Limb (tissue), 2 donors: ENCODE measurements around the gene MBNL1.
A peak's percentile ranks its signal among the peaks of the same experiment; 100 is the strongest.

Source experiments
- DNase-seq, 2 donors: peaks; one replicate each; pipeline ENCODE4 v3.0.0-alpha.2; 2016; ENCODE audit errors: extremely low spot score in 2 of 2

The MBNL1 gene

DNA sequence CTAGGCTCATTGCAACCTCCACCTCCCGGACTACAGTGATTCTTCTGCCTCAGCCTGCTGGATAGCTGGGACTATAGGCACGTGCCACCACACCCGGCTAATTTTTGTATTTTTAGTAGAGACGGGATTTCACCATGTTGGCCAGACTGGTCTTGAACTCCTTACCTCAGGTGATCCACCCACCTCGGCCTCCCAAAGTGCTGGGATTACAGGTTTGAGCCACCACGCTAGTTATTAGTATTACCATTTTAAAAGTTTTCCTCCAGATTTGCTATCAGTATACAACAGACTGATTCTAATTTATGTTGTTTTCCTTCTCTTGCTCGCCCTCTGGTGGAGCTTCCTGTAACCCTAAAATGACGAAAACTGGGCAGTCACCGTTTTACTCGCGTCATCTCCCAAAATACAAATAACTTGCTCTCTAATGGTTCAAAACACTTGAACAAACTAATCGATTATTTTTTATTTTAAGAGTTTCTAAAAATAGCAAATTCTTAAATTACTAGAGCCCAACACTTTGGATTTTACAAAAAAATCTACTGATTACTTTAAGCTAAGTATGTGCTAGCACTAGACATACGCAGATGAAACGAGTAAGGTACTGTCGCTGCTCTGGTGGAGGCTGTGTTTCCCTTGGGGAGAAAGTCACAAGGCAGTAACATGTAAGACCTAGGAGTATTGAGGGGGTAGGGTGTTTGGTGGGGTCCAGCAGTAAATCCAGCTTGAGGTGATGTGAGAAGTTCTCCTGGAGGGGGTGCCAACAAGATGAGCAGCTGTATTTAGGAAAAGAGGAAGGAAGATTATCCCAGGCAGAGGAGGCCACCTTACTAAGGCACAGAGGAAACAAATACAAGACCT is 203.3 kb downstream of the MBNL1 start:
- peak; percentile 49 to 51 for DNase-seq

DNA sequence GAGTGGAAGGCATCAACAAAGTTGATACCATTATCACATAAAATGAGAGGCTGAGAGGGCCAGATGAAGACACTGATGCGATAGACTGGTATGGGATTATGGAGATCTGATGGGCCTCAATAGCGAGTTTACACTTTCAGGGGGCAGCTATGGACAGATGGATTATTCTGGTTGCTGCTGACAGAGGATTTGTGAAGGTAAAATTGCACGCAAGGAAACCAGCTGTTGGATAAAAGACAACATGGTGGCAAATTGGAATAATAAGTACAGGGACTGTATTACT is 203.9 kb downstream of the MBNL1 start:
- no peak for DNase-seq

DNA sequence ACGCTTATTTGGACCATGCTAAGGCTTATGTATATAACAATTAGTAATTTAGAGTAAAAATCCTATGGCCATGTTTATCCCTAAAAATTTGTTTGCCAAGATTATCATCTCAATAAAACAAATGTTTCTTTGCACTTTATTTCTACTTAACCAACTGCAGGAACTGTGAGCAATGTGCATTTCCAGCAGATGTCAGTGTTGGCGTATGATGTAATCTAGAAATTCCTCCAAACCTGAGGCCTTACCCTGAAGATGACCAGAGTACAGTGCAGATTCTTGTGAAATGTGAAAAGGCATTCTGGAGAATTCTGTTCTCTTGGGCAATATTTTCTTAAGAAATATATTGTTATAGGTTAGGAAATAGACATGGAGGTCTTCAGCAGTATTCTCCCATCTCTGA is 205.9 kb downstream of the MBNL1 start:
- no peak for DNase-seq

DNA sequence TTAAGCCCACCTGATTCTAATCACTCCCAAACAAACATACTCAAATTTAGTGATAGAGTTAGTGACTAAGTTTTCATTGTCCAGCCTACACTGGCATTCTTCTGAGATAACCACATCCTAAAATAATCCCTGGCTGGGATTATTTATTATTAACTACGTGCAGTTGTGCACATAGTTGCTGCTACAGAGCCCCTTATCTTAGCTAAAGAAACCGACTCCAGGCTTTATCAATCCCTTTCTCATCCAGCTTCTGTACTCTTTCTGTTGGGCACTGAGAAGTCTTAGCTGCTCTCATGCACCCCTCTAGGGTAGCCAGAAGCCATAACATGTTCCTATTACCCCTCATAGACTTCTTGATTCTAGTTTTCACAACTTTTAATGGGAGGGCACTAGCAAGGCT is 208.7 kb downstream of the MBNL1 start:
- no peak for DNase-seq

DNA sequence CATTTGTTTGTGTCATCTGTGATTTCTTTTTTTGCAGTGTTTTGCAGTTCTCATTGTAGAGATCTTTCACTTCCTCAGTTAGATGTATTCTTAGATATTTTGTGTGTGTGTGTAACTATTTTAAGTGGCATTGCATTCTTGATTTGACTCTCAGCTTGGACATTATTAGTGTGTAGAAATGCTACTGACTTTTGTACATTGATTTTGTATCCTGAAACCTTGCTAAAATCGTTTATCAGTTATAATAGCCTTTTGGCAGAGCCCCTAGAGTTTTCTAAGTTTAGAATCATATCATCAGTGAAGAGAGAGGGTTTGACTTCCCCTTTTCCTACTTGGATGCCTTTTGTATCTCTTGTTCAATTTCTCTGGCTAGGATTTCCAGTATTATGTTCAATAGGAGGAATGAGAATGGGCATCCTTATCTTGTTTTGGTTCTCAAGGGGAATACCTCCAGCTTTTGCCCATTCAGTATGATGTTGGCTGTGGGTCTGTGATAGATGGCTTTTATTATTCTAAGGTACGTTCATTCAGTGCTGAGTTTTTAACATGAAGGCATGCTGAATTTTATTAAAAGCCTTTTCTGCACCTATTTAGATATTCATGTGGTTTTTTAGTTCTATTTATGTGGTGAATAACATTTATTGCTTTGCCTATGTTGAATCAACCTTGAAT is 211.7 kb downstream of the MBNL1 start:
- DNase-seq: no peak

GRCh38 chr3:152486364-152486763 is 217.6 kb downstream of the MBNL1 start:
- no peak for DNase-seq

DNA sequence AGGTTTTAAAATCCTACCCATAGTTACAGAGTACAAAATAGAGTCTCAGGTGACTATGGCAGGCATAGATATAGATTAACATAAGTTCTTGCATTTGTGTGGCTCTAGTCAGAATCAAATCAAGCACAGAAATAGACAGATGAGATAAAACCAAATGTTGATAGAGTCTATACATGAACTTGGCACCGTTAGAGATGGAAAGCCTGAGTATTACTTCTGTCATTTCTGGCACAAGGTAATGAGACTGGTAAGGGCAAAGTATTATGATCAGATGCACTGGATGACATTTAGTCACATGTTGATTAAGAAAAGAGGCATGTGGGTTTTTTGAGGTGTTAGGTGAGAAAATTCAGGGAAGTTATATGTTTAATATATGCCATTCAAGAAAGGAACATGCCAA is 219.7 kb downstream of the MBNL1 start:
- DNase-seq: no peak

DNA sequence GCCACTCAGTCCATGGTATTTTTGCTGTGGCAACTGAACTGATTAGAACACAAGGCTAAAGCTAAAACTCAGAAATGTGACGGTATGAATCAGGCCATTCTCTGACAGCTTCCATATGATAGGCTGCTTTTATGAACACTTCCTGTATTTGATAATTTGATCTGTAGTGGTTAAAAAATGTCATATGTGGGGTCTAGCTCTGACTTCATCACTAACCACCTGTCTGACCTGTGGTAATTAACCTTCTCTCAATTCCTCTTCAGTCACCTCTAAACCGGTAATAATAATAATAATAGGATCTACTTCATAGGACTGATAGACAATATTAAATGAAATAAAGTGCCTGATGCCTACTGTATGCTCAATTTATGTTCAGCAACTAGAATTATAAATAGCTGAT is 223.2 kb downstream of the MBNL1 start:
- no peak for DNase-seq

- DNase-seq: no peak
Observed at GRCh38 chr3:152496286-152496685, 227.6 kb downstream of the MBNL1 start.

DNA sequence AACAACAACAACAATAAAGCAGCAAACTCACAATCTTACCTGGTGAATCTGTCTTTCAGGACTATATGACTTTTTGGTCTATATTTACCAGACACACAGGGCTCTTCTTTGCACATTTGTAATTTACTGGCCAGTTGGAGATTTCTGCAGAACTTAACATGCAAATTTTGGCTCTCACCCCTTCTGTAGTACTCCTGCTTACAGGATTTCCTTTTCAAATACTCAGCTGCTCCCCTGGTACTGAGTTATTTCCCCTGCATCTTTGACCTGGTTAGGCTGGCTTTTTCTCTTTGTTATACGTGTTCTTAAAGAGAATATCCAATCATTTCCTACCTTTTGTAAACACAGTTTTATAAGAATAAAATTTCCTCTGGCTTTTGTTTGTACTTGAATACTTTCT is 228.0 kb downstream of the MBNL1 start:
- no peak for DNase-seq

DNA sequence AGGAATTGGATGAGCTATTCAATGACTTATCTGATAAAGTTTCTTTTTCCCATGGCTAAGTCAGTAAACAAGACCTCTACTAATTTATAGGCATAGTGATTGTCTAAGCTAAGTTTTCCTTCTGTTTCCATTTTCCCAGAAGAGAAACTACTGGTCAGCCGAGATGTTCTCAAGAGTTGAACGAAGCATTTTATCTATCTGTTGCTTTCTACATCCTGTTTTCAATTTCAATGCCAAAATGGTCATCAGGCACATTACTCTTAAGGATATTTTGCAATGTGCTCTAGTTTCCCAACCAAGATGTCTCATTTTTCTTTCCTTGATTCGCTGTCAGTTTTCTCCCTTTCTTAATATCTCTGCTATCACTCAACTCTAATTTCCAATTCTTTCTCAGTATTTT is 228.7 kb downstream of the MBNL1 start:
- no peak for DNase-seq

- no peak for DNase-seq
Observed at GRCh38 chr3:152497890-152498289, 229.2 kb downstream of the MBNL1 start.

DNA sequence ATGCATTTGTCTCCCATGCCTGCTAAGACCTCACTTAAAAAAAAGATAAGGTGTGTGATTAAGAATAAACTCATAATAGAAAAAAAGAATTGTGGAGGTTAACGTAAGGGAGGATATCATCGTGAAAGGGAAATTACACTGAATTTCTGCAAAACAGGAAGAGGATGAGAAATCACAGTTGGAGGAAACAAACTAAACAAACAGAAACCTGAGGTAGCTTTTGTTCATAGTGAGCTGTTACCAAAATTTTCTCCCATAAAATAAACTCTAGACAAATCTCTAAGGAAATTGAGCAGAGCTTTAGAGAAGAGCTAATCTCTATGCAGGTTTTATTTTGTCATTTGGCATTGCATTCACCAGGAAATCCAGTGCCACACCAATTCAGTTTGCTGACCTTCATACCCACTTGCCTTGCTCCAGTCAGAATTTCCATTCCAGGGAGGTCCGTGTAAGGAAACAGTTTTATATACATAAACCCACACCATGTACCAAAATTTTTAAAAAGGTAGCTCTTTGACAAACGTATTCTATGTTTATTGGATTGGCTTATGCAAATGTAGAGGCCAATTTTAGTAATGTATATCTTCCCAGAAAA is 231.2 kb downstream of the MBNL1 start:
- DNase-seq: no peak

GRCh38 chr3:152505926-152506325 is 237.2 kb downstream of the MBNL1 start:
- DNase-seq: no peak

- peak in 1 of 2 donors; percentile 13 for DNase-seq
Observed at GRCh38 chr3:152508705-152509104, 240.0 kb downstream of the MBNL1 start.

- DNase-seq: no peak
Observed at GRCh38 chr3:152511904-152512303, 243.2 kb downstream of the MBNL1 start.

DNA sequence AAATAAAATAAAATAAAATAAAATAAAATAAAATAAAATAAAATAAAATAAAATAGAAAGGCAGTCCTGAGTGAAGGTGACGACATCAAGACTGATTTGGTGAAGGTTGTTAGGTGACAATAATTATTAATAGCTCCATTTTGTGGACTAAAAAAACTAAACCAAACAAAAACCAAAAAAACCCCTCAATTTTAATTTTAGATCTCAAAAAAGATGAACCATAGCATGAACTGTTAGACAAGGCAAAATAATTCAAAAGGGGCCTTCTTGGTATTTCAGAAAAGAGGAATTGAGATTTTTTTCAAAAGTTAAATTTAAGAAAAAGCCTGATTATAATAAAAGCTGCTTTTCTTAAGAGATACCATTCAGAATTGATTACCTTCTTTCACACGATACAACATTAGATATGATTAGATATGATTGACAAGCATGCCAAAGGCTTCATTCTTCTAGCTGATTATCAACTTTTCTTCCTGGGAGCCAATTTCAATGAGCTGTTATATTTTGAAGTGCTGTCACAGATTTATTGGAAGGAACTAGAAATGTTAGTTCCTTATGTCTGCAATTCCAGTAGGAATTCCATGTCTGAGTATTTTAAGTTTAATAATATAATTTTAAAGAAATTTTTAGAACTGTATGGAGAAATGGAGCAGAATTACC is 244.7 kb downstream of the MBNL1 start:
- DNase-seq: no peak
